Endodermal cell (in vitro differentiated cells): ENCODE data around the gene BAZ1B. TPM values are rescaled to one million over a fixed set of nuclear protein-coding genes. Genes with fewer than 3 reads are reported as not detected.
"Not testable (repeated sequence)": the region's sequence is repeated elsewhere in the genome, so short reads cannot be mapped to it uniquely, and the experiment has no call there.

Experiments
- DNase-seq: peaks from one replicate; pipeline ENCODE4 v3.0.0-alpha.2; 2017
- H3K27ac ChIP-seq: 2 replicates; pipeline ENCODE4 v1.5.1; 2013; ENCODE audit warnings: mild to moderate bottlenecking, low read depth, low read length, moderate library complexity
- H3K27me3 ChIP-seq: 2 replicates; pipeline ENCODE4 v1.6.1; 2013; ENCODE audit warnings: mild to moderate bottlenecking, low read length, moderate library complexity; ENCODE audit not compliant: insufficient read depth, control insufficient read depth, poor library complexity, severe bottlenecking
- H3K36me3 ChIP-seq: 2 replicates; pipeline ENCODE4 v1.7.0; 2013; ENCODE audit warnings: mild to moderate bottlenecking, low read length, moderate library complexity; ENCODE audit not compliant: control insufficient read depth, insufficient read depth
- H3K4me1 ChIP-seq: one replicate; pipeline ENCODE4 v1.7.0; 2013; ENCODE audit warnings: low read length; ENCODE audit not compliant: control insufficient read depth, insufficient read depth
- H3K4me3 ChIP-seq: 2 replicates; pipeline ENCODE4 v1.5.1; 2013; ENCODE audit warnings: mild to moderate bottlenecking, low read length, moderate library complexity
- H3K9ac ChIP-seq: 2 replicates; pipeline ENCODE4 v1.6.1; 2013; ENCODE audit warnings: mild to moderate bottlenecking, low read length, moderate library complexity; ENCODE audit not compliant: poor library complexity, severe bottlenecking; ENCODE audit errors: extremely low read depth
- H3K9me3 ChIP-seq: 2 replicates; pipeline ENCODE4 v1.6.1; 2013; ENCODE audit warnings: mild to moderate bottlenecking, low read length, moderate library complexity; ENCODE audit not compliant: control insufficient read depth
- H3K27ac Mint-ChIP-seq: 2 replicates; pipeline ENCODE4 v1.8.0; 2020; ENCODE audit warnings: mixed read lengths
- H3K27me3 Mint-ChIP-seq: 2 replicates; pipeline ENCODE4 v1.8.0; 2021; ENCODE audit warnings: mild to moderate bottlenecking, mixed read lengths; ENCODE audit not compliant: insufficient read depth
- H3K36me3 Mint-ChIP-seq: 2 replicates; pipeline ENCODE4 v1.8.0; 2020; ENCODE audit warnings: low read depth, mixed read lengths
- H3K4me1 Mint-ChIP-seq: 2 replicates; pipeline ENCODE4 v1.8.0; 2020; ENCODE audit warnings: mixed read lengths
- H3K4me3 Mint-ChIP-seq: 2 replicates; pipeline ENCODE4 v1.8.0; 2020; ENCODE audit warnings: mild to moderate bottlenecking, moderate library complexity, mixed read lengths
- H3K9me3 Mint-ChIP-seq: 2 replicates; pipeline ENCODE4 v1.8.0; 2020; ENCODE audit warnings: mild to moderate bottlenecking, mixed read lengths
- WGBS, 2 experiments: methylation state at CpG; one replicate each; pipeline versions ENCODE4 v1.1.5 to v1.1.7; 2013; ENCODE audit warnings: missing lambda C conversion rate in 2 of 2, mixed read lengths in 1 of 2; ENCODE audit not compliant: insufficient coverage in 1 of 2, insufficient read length in 1 of 2; 5-methylcytosine and 5-hydroxymethylcytosine counted together
- total RNA-seq, 2 donors: library from RNA; stranded (reverse); fragmentation: NEBNext Ultra II Directional in 1 of 2; extraction: Animal tissue kit (Norgen Biotek cat#: 25700) in 1 of 2; gene quantifications; 2 replicates in 1 of 2; 3 replicates in 1 of 2; pipeline ENCODE4 v1.2.1, GENCODE V29; 2021
- TF ChIP-seq, protein P1 (sequence below): fragments of 200-600 bp; sonication (generic); conservative IDR thresholded peaks from 2 replicates; pipeline ENCODE4 v1.5.0; 2021; ENCODE audit warnings: antibody characterized with exemption, mild to moderate bottlenecking

BAZ1B gene
- total RNA-seq, 2 donors from 2014 or later, result 66.4 to 72.1 TPM

DNA sequence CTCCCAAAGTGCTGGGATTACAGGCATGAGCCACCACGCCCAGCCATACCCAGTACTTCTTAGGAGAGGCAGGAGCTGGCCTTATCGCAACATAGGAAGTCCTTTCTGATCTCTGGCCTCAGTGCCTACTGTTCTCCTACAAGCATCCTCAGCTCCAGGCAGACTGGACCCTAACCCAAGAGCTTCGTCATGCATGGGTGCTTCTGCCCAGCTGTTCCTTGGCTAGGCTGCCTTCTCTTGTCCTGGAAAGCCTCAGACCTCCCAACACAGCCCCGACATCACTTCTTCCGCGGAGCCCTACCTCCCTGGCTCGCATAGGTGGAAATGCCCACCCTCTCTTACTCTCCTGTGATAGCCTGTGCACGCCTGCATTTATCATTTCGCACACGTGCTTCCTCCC, 19.6 kb upstream of the BAZ1B start:
- no peak for DNase-seq
- Mint-ChIP-seq H3K27ac (peak overlapping the region; percentile 21), H3K9me3 (no peaks in the 10 kb centered on the region), H3K36me3 (peaks cover 68% of the 10 kb centered on the region), H3K27me3 (no peaks in the 10 kb centered on the region), H3K4me1 (no peaks in the 10 kb centered on the region), H3K4me3 (no peak overlapping the region)
- Histone ChIP-seq H3K4me3 (no peak overlapping the region), H3K9me3 (no peaks in the 10 kb centered on the region), H3K4me1 (no peaks in the 10 kb centered on the region), H3K27ac (no peak overlapping the region), H3K9ac (no peak overlapping the region), H3K36me3 (peaks cover 60% of the 10 kb centered on the region), H3K27me3 (no peaks in the 10 kb centered on the region)
- TF ChIP-seq, protein P1, sequence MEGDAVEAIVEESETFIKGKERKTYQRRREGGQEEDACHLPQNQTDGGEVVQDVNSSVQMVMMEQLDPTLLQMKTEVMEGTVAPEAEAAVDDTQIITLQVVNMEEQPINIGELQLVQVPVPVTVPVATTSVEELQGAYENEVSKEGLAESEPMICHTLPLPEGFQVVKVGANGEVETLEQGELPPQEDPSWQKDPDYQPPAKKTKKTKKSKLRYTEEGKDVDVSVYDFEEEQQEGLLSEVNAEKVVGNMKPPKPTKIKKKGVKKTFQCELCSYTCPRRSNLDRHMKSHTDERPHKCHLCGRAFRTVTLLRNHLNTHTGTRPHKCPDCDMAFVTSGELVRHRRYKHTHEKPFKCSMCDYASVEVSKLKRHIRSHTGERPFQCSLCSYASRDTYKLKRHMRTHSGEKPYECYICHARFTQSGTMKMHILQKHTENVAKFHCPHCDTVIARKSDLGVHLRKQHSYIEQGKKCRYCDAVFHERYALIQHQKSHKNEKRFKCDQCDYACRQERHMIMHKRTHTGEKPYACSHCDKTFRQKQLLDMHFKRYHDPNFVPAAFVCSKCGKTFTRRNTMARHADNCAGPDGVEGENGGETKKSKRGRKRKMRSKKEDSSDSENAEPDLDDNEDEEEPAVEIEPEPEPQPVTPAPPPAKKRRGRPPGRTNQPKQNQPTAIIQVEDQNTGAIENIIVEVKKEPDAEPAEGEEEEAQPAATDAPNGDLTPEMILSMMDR, result no peak
- WGBS, 2 experiments, result 94% methylated on average over 8 to 10 of the region's 10 CpGs

DNA sequence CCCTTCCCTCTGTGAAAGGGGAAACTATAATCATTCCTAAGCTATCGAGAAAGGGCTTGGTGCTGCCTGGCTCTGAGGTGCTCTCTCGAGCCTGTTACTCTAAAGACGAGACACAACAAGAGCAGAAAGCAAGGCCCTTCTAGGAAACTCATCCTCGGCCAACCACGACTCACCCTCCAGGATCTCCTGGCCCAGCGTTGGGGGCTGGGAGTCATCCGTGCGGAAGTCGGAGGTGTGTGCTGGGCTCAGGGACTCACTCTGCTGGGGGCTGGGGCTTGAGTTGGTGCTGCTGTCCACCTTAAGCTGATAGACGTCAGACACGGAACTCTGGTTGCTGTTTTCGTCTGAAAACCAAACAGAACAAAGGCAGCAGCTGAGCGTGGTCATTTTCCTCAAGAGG, 17.6 kb upstream of the BAZ1B start:
- peaks cover 70% of the 10 kb centered on the region for H3K36me3 Mint-ChIP-seq
- H3K9me3 Mint-ChIP-seq, result no peaks in the 10 kb centered on the region
- H3K4me3 Mint-ChIP-seq, result no peak overlapping the region
- Histone ChIP-seq H3K27me3 (no peaks in the 10 kb centered on the region), H3K9me3 (no peaks in the 10 kb centered on the region), H3K4me3 (no peak overlapping the region), H3K9ac (no peak overlapping the region), H3K27ac (no peak overlapping the region), H3K36me3 (peaks cover 65% of the 10 kb centered on the region), H3K4me1 (no peaks in the 10 kb centered on the region)
- H3K27ac Mint-ChIP-seq, result peak overlapping the region; percentile 35
- no peaks in the 10 kb centered on the region for H3K27me3 Mint-ChIP-seq
- no peak for DNase-seq
- 88 to 94% methylated on average over 13 of the region's 13 CpGs for WGBS, 2 experiments
- TF ChIP-seq, protein P1, result no peak
- no peaks in the 10 kb centered on the region for H3K4me1 Mint-ChIP-seq

DNA sequence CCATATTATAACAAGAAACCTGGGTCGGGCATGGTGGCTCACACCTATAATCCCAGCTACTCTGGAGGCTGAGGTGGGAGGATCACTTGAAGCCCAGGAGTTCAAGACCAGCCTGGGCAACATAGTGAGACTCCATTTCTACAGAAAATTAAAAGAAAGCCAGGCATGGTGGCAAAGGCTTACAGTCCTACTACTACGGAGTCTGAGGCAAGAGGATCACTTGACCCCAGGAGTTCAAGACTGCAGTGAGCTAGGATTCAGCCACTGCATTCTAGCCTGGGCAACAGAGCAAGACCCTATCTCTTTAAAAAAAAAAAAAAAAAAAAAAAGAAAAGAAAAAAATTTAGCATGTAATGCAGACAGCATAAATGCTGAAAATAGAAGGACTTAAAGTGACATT, 16.4 kb upstream of the BAZ1B start:
- not testable (repeated sequence) for H3K27me3 Mint-ChIP-seq, H3K27me3 ChIP-seq, H3K9me3 Mint-ChIP-seq, H3K4me1 Mint-ChIP-seq, H3K4me3 Mint-ChIP-seq, H3K4me3 ChIP-seq, H3K4me1 ChIP-seq, H3K27ac Mint-ChIP-seq, H3K9me3 ChIP-seq, DNase-seq, H3K27ac ChIP-seq, H3K9ac ChIP-seq
- H3K36me3 Mint-ChIP-seq, result peaks cover 66% of the 10 kb centered on the region
- H3K36me3 ChIP-seq, result peaks cover 65% of the 10 kb centered on the region
- WGBS, 2 experiments, result 99 to 100% methylated on average over 2 of the region's 2 CpGs

DNA sequence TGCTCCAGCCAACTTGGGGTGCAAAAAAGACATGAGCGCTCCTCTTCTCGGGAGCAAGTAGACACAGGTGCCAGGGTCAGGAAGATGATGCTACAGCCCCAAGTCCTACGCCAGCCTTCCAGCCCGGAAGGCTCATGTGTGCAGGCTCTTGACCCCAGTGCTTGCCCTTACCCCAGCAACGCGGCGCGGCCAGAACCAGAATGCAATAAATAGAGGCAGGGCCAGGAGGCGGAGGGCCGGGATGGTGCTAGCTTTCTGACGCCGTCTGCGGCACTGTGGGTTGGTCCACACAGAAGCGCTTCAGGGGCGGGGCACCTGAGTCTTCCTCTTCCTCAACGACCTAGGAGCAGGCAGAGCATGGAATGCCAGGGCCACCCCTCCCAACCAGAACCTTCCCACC, 15.0 kb upstream of the BAZ1B start:
- no peak overlapping the region for H3K27ac ChIP-seq
- H3K4me1 ChIP-seq, result no peaks in the 10 kb centered on the region
- 97 to 99% methylated on average over 11 to 16 of the region's 16 CpGs for WGBS, 2 experiments
- DNase-seq, result no peak
- Mint-ChIP-seq H3K9me3 (no peaks in the 10 kb centered on the region), H3K4me3 (no peak overlapping the region), H3K27me3 (no peaks in the 10 kb centered on the region), H3K27ac (peak overlapping the region; percentile 44), H3K36me3 (peaks cover 56% of the 10 kb centered on the region), H3K4me1 (no peaks in the 10 kb centered on the region)
- H3K4me3 ChIP-seq, result no peak overlapping the region
- H3K9me3 ChIP-seq, result no peaks in the 10 kb centered on the region
- H3K36me3 ChIP-seq, result peaks cover 51% of the 10 kb centered on the region
- H3K27me3 ChIP-seq, result no peaks in the 10 kb centered on the region
- TF ChIP-seq, protein P1, result no peak
- H3K9ac ChIP-seq, result no peak overlapping the region
